ENCODE data around the gene LHFPL4. TPM values are rescaled to one million over a fixed set of nuclear protein-coding genes. Genes with fewer than 3 reads are reported as not detected.

Gene LHFPL4
- total and polyA plus RNA-seq, 2 of the 4 experiments (the other 2 are of a cell fraction) = not detected

GRCh38 chr3:9501226-9501625 is 52.4 kb downstream of the LHFPL4 start:
- H4K5ac ChIP-seq (ENCODE audit: low read depth, low read length) = no peak overlapping the region
- peaks cover 5% of the 10 kb centered on the region for H3K4me1 ChIP-seq (ENCODE audit: control insufficient read depth, insufficient read depth, low read length)
- peaks cover 3% of the 10 kb centered on the region; the same call in 1 of the 2 replicates for H3K27me3 ChIP-seq (ENCODE audit: control insufficient read depth, insufficient read depth, low read length)
- H4K8ac ChIP-seq (ENCODE audit: low read depth in 2 of 2, low read length in 2 of 2) = no peak overlapping the region
- H2AK5ac ChIP-seq (ENCODE audit: low read depth, low read length) = no peak overlapping the region
- intact Hi-C loops (cut with micrococcal nuclease) (no loop called here), dilution Hi-C loops (cut with HindIII; ENCODE audit: low sequenced_read_pairs, unreplicated experiment) (no loop called here), in situ Hi-C loops (cut with MboI; ENCODE audit: low sequenced_read_pairs) (no loop called here)
- peaks cover 3% of the 10 kb centered on the region; the same call in 1 of the 2 replicates for H4K20me1 ChIP-seq (ENCODE audit: insufficient read depth, low read length)
- peak overlapping the region; percentile 43 for H2AFZ ChIP-seq (replicated peaks; ENCODE audit: low read length, poor library complexity)
- no CpG with 5 or more reads among the region's 6 CpGs for WGBS, 2 experiments (ENCODE audit: extremely low coverage in 2 of 2, insufficient read length in 1 of 2)
- H2BK20ac ChIP-seq (ENCODE audit: low read depth, low read length) = no peak overlapping the region
- H3K4ac ChIP-seq (ENCODE audit: low read depth, low read length) = no peak overlapping the region
- POLR2A ChIA-PET (ENCODE audit: unreplicated experiment) = no interaction called here
- no peaks in the 10 kb centered on the region for H3K9me3 ChIP-seq (ENCODE audit: control insufficient read depth, insufficient read depth, low read length)
- no peak overlapping the region for H2AK9ac ChIP-seq (replicated peaks; ENCODE audit: low read depth, low read length, poor library complexity)
- H4K91ac ChIP-seq (ENCODE audit: insufficient read depth, low read depth, low read length) = no peak overlapping the region
- H2BK5ac ChIP-seq (ENCODE audit: low read depth, low read length, poor library complexity, severe bottlenecking) = no peak overlapping the region
- H3K56ac ChIP-seq (ENCODE audit: extremely low read depth, insufficient read depth, low read length) = no peak overlapping the region
- H3K36me3 ChIP-seq (ENCODE audit: control insufficient read depth, insufficient read depth, low read length) = no peaks in the 10 kb centered on the region
- no peak overlapping the region for H2BK15ac ChIP-seq (ENCODE audit: low read depth, low read length)
- BruUV-seq (replicated peaks) = no TSS peak
- H3K9me1 ChIP-seq (ENCODE audit: insufficient read depth, low read length) = peaks cover 3% of the 10 kb centered on the region; the same call in 1 of the 2 replicates
- no peaks in the 10 kb centered on the region for H3K79me1 ChIP-seq (ENCODE audit: low read depth in 1 of 2, low read length in 2 of 2)
- no peak for ATAC-seq (ENCODE audit: low read depth)
- no peak overlapping the region for H3K4me2 ChIP-seq (ENCODE audit: low read depth, low read length)
- H3K23ac ChIP-seq (ENCODE audit: low read depth, low read length) = no peak overlapping the region
- H3K4me3 ChIP-seq (ENCODE audit: insufficient read depth, low read depth, low read length) = no peak overlapping the region
- CTCF ChIA-PET = interaction anchor here (0.6 to 1.0 kb wide), 2 partner anchors 9 to 11 kb away, joined by 3 read pairs; no protein-coding TSS in a partner anchor
- no peak overlapping the region for H2BK120ac ChIP-seq (ENCODE audit: low read depth, low read length)
- H3K14ac ChIP-seq (replicated peaks; ENCODE audit: low read depth, low read length) = no peak overlapping the region
- H3K9ac ChIP-seq (ENCODE audit: low read depth, low read length) = no peak overlapping the region
- TF ChIP-seq CHD1 (IDR thresholded peaks at IDR 0.05; ENCODE audit: low read depth, low read length) = no peak
- TF ChIP-seq USF2 (IDR thresholded peaks at IDR 0.05; ENCODE audit: low read depth, low read length) = no peak
- TF ChIP-seq NFE2L2 (IDR thresholded peaks at IDR 0.05; ENCODE audit: low read depth, low read length) = no peak
- no peak for TF ChIP-seq ELK1 (IDR thresholded peaks at IDR 0.05; ENCODE audit: borderline replicate concordance, low read depth, low read length)
- TF ChIP-seq MAFK (IDR thresholded peaks at IDR 0.05; ENCODE audit: low read depth, low read length) = no peak
- no peak for TF ChIP-seq RFX5 (IDR thresholded peaks at IDR 0.05; ENCODE audit: low read depth, low read length)
- no peak for TF ChIP-seq MXI1 (IDR thresholded peaks at IDR 0.05; ENCODE audit: borderline replicate concordance, low read depth, low read length)
- TF ChIP-seq MAZ (IDR thresholded peaks at IDR 0.05; ENCODE audit: borderline replicate concordance, low read depth, low read length) = no peak
- no peak for TF ChIP-seq SMC3 (IDR thresholded peaks at IDR 0.05; ENCODE audit: low read depth, low read length)
- TF ChIP-seq RCOR1 (IDR thresholded peaks at IDR 0.05; ENCODE audit: insufficient replicate concordance, low read length) = no peak
- no peak for TF ChIP-seq FOS (IDR thresholded peaks at IDR 0.05; ENCODE audit: low read depth, low read length)
- TF ChIP-seq CEBPB (IDR thresholded peaks at IDR 0.05; ENCODE audit: low read depth, low read length) = no peak
- no peak for TF ChIP-seq RAD21 (IDR thresholded peaks at IDR 0.05; ENCODE audit: low read length)
- no peak for TF ChIP-seq CTCF (conservative IDR thresholded peaks at IDR 0.05; ENCODE audit: low read depth, low read length)
- no peak for TF ChIP-seq POLR2A (IDR thresholded peaks at IDR 0.05; ENCODE audit: low read depth, low read length)
- TF ChIP-seq BHLHE40 (IDR thresholded peaks at IDR 0.05; ENCODE audit: low read depth, low read length) = no peak
- DNase-seq = no peak
- no peak overlapping the region for H3K18ac ChIP-seq (ENCODE audit: low read depth, low read length)
- H3K27ac ChIP-seq (ENCODE audit: insufficient read depth, low read length) = no peak overlapping the region
